ENCODE data around the gene IL12RB1.
"Not testable (repeated sequence)": the region's sequence is repeated elsewhere in the genome, so short reads cannot be mapped to it uniquely, and the experiment has no call there.

IL12RB1 gene

DNA sequence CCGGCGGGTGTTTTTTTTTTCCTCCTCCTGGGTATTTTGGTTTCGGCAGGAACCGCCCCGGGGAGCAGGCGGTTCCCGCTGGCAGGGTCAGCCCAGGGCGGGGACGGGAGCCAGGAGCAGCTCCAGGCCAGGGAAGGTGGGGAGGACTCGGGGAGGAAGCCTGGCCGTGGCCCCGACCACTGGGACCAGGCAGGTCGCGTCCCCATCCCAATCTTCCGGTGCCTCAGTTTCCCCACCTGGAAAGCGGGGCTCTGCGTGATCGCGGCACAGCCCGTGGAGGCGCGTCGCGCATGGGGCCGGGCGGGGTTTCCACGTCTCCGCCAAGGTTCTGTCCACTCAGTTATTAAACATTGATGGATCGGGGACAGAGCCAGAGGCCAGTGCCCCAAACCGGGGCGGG is 34.8 kb downstream of the IL12RB1 start:
- DNase-seq (ENCODE audit: low read depth in 1 of 2, low spot score in 1 of 2) = no peak

DNA sequence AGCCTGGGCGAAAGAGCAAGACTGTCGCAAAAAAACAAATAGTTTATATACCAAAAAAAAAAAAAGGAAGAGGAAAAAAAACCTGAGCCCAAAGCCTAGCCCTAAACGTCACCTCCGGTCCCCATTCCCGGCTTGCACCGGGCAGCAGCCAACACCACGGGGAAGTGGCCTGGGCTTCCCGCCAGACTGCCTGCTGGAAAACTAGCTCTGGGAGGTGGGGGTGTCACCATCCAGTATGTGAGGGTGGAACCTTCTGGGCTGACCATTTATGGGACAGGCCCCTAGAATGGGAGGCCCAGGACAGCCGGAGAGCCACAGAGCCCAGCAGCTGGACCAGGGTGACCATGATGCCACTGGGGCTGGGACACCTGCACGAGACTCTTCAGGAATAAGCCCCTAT is 37.3 kb downstream of the IL12RB1 start:
- no peak for DNase-seq (ENCODE audit: low read depth in 1 of 2, low spot score in 1 of 2)

DNA sequence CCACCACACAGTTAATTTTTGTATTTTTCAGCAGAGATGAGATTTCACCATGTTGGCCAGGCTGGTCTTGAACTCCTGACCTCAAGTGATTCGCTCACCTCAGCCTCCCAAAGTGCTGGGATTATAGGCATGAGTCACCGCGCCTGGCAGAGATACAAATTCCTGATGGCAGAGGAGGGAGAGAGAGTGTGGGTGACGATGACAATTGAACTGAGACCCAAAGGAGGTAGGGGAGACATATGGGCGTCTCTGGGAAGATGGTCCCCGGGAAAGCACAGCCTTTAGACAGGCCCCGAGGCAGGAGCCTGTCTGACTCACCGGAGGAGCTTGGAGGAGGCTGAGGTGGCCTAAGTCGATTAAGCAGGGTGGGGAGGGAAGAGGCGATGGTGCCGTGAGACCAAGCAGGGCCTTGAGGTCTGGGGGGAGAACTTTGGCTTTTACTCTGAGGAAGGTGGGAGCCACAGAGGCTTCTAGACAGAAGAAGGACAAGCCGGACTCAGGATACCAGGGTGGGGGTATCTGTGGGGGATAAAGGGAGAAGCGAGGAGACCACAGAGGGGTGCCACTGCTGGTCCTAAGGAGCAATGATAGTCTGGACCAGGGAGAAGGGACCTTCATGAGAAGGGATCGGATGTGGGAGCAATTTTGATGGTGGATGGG is 40.5 kb downstream of the IL12RB1 start:
- DNase-seq (ENCODE audit: low read depth in 1 of 2, low spot score in 1 of 2) = no peak

DNA sequence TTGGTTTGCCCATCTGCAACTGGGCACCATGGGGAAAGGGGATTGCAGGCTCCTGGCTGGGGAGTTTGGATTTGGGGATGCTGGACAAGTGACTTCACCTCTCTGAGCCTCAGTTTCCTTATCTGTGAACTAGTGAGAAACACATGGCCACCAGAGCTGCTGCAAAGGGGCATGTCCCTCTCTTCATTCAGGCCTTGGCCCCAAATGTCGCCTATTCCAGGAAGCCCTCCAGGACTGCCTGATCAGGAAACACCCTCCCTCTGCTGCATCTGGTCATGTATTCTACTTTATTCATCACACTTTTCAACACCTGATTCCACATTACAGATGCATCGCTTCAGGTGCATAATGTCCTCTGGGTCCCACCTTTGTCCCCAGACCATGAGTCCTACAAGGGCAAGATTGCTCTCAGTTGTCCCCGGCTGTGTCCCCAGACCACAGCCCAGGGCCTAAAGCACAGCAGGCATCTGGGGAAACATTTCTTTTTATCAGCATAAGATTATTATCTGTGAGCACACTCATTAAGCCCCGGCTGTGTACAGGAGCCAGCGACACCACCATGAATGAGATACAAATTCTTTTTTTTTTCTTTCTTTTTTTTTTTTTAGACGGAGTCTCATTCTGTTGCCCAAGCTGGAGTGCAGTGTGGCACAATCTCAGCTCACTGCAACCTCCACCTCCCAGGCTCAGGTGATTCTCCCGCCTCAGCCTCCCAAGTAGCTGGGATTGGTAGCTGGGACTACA is 41.3 kb downstream of the IL12RB1 start:
- no peak for DNase-seq (ENCODE audit: low read depth in 1 of 2, low spot score in 1 of 2)

- DNase-seq (ENCODE audit: low read depth in 1 of 2, low spot score in 1 of 2) = peak; percentile 74 to 85
Observed at GRCh38 chr19:18044825-18045304, 41.9 kb downstream of the IL12RB1 start.

DNA sequence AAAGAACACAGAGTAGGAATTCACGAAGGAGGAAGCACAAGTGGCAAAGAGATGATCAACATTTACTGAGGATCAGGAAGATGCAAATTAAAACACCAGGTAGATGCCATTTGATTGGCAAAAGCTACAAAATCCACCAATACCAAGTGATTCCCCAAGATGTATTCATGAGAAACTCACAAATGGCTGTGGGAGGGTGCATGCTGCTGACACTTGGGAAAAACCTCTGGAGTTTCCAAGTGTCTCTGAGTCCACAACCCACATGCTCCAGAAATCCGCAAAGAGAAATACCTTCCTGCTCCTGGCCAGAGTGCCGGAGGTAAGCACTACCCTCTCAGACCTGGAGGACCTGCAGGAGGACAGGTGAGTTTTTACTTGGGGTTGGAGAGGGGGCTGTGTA is 43.1 kb downstream of the IL12RB1 start:
- DNase-seq (ENCODE audit: low read depth in 1 of 2, low spot score in 1 of 2) = no peak

DNA sequence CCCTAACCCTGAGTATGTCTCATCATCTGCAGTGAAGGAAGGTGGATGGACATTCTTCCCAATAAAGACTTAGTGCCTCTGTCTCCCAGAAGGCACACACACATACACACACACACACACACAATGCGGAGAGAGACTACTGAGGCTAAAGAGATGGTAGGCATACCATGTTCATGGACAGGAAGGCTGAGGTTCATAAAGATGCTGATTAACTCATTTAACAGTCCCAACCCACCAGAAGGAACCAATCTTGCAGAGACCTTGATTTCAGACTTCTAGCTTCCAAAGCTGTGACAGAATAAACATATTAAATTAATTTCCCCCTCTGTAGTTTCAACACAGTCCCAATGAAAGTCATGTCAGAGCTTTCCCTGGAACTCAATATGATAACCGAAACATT is 45.7 kb downstream of the IL12RB1 start:
- no peak for DNase-seq (ENCODE audit: low read depth in 1 of 2, low spot score in 1 of 2)

- DNase-seq (ENCODE audit: low read depth in 1 of 2, low spot score in 1 of 2) = not testable (repeated sequence)
Observed at GRCh38 chr19:18032102-18032501, 54.6 kb downstream of the IL12RB1 start.

GRCh38 chr19:18031401-18031800 is 55.3 kb downstream of the IL12RB1 start:
- DNase-seq (ENCODE audit: low read depth in 1 of 2, low spot score in 1 of 2) = not testable (repeated sequence)

- DNase-seq (ENCODE audit: low read depth in 1 of 2, low spot score in 1 of 2) = no peak
Observed at GRCh38 chr19:18029617-18030338, 57.0 kb downstream of the IL12RB1 start.

DNA sequence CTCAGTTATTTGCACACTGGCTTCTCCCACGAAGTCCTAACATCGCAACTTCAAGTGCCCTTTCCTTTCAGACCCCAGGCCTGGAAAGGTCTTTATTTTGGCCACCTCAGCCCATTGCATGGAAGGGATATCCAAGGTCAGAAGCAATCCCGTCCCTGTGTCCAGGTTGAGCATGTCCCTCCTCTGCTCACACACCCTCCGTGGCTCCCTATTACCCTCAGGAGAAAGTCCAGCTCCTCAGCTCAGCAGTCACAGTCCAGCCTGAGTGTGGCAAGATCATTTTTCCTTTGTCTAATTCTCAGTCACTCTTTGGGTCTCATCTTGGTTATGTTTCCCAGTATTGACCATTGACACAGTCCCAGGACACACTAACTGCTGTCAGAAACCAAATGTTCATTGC is 59.6 kb downstream of the IL12RB1 start:
- no peak for DNase-seq (ENCODE audit: low read depth in 1 of 2, low spot score in 1 of 2)

- no peak for DNase-seq (ENCODE audit: low read depth in 1 of 2, low spot score in 1 of 2)
Observed at GRCh38 chr19:18023622-18024251, 63.0 kb downstream of the IL12RB1 start.

DNA sequence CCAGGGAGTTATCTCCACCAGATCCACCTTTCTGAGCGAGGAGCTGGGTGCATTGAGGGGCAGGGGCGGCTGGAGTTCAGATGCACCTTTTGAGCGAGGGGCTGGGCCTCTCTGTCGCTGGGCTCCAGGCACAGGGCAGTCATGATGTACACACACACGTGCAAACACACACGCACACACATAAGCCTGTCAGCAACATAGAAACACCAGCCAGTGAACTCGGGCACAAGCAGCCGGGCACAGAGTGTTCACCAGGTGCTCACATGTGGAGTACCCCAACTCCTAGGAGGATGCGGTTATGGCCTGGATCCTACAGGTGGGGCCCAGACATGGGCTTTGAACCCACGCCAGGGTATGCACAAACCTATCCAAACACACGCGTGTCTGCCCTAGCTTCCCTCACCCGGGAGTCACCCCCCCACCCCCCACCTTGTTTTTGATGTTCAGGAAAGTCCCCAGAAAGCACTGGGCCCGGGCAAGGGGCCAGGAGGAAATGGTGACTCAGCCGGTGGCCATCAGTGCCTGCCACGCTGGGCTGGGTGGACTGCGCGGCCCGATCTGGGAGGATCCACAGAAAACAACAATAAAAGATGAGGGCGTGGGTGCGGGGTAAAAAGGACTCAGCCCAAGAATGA is 65.5 kb downstream of the IL12RB1 start:
- DNase-seq (ENCODE audit: low read depth in 1 of 2, low spot score in 1 of 2) = no peak

DNA sequence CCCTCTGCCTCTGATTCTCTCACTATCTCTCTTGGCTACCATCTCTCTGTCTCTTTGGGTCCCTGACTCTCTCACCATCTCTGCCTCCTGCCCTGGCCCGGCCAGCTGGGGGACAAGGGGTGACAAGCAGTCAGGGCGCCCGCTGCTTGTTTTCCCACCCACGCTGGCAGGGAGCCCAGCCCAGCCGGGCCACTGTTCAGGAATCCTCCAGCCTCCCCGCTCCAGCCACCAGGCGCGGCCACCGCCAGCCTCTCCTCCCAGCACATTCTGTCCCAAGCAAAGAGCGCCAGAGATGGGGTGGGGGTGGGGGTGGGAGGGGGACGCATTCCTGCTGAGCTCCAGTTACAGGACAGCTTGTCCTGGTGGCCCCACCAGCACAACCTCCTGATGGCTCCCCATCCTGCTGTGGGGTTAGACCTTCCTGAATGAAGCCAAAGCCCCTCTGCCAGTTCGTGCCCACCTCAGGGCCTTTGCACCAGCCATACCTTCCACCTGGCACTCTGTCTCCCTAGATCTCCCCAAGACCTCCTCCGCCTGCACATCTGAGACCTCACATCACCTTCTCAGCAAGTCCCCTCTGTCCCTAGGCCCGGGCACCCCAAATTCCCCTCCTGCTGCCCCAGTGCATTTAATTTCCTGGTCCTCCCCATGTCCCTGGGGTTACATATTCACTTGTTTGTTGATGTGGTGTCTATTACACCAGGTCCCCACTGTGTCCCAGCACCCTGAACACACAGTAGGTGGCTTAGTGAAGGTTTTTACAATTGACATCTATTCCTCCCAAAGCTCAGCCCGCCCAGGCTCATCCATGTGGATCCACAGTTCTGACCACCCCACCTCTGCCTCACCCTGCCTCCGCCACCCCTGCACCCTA is 66.3 kb downstream of the IL12RB1 start:
- DNase-seq (ENCODE audit: low read depth in 1 of 2, low spot score in 1 of 2) = no peak

- no peak for DNase-seq (ENCODE audit: low read depth in 1 of 2, low spot score in 1 of 2)
Observed at GRCh38 chr19:18017275-18018083, 69.3 kb downstream of the IL12RB1 start.

- DNase-seq (ENCODE audit: low read depth in 1 of 2, low spot score in 1 of 2) = no peak
Observed at GRCh38 chr19:18016209-18016910, 70.4 kb downstream of the IL12RB1 start.

- DNase-seq (ENCODE audit: low read depth in 1 of 2, low spot score in 1 of 2) = no peak
Observed at GRCh38 chr19:18014197-18014596, 72.5 kb downstream of the IL12RB1 start.

DNA sequence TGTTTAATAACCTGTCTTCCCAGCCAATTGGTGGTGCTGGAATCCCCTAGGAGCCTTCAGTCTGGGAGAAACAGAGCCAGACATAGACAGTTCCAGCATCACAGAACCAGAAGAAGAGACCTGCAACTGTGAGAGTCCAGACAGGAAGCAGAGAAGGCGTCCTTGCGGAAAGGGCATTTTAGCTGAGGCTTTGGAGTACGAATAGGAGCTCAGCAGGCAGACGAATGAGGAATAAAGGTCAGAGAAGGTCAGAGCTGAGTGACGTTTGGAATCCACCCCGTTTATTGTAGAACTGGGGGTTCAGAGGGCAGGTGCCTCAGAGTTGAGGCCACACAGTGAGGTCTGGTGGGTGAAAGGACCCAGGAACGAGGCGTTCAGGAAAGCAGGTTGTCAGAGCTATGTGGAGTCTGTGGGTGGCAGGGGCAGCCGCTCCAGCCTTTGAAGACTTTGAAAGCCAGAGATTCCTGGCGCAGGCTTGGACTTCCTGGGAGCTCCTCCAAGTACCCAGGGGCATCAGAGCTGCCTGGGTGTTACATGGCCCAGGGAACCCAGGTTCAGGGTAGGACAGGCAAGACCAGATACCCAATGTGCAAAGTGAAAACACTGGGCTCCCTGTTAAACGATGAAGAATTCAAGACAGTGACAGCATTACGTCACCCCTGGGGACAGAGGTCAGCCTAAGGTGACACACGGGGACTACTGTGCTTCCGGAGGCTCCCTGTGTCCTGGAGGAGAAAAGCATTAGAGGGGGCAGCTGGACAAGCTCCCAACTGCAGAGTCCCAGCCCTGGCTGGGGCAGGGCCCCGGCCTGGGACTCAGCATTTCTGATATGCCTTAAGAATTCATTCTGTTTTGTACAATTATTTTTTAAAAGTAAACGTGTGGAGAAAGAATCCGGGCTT is 73.3 kb downstream of the IL12RB1 start:
- DNase-seq (ENCODE audit: low read depth in 1 of 2, low spot score in 1 of 2) = no peak

Measured in activated CD4-positive, alpha-beta T cell treated with anti-CD3 and anti-CD28 coated beads, Interleukin-2, amount 50 U/mL, for 24 hours (primary cell).